Measurements from ENCODE around the gene NNMT.
A peak's percentile ranks its signal among the peaks of the same experiment; 100 is the strongest.

Gene NNMT

DNA sequence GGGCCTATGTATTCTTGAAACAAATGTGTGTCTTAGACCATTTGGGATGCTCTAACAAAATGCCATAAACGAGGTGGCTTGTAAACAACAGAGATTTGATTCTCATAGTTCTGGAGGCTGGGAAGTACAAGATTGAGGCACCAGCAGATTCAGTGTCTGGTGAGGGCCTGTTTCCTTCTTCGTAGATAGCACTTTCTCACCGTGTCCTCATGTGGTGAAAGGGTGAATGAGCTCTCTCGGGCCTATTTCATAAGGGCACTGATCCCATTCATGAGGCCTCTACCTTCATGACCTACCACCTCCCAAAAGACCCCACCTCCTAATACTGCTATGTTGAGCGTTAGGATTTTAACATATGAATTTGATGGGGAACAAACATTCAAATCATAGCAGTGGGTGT lies 6.4 kb upstream of the NNMT start:
- H3K27ac ChIP-seq = no peak overlapping the region
- no peaks in the 10 kb centered on the region for H3K36me3 ChIP-seq
- intact Hi-C loops (cut with DNase I; ENCODE audit: low total_unique reads) = no loop called here
- TF ChIP-seq, protein P1, sequence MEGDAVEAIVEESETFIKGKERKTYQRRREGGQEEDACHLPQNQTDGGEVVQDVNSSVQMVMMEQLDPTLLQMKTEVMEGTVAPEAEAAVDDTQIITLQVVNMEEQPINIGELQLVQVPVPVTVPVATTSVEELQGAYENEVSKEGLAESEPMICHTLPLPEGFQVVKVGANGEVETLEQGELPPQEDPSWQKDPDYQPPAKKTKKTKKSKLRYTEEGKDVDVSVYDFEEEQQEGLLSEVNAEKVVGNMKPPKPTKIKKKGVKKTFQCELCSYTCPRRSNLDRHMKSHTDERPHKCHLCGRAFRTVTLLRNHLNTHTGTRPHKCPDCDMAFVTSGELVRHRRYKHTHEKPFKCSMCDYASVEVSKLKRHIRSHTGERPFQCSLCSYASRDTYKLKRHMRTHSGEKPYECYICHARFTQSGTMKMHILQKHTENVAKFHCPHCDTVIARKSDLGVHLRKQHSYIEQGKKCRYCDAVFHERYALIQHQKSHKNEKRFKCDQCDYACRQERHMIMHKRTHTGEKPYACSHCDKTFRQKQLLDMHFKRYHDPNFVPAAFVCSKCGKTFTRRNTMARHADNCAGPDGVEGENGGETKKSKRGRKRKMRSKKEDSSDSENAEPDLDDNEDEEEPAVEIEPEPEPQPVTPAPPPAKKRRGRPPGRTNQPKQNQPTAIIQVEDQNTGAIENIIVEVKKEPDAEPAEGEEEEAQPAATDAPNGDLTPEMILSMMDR (IDR thresholded peaks at IDR 0.05) = no peak
- no peak overlapping the region for H3K4me3 ChIP-seq
- H3K4me1 ChIP-seq = peaks cover 0 to 62% (median 33%) of the 10 kb centered on the region in 4 donors
- no peaks in the 10 kb centered on the region for H3K9me3 ChIP-seq
- no peaks in the 10 kb centered on the region for H3K27me3 ChIP-seq
- DNase-seq = no peak

DNA sequence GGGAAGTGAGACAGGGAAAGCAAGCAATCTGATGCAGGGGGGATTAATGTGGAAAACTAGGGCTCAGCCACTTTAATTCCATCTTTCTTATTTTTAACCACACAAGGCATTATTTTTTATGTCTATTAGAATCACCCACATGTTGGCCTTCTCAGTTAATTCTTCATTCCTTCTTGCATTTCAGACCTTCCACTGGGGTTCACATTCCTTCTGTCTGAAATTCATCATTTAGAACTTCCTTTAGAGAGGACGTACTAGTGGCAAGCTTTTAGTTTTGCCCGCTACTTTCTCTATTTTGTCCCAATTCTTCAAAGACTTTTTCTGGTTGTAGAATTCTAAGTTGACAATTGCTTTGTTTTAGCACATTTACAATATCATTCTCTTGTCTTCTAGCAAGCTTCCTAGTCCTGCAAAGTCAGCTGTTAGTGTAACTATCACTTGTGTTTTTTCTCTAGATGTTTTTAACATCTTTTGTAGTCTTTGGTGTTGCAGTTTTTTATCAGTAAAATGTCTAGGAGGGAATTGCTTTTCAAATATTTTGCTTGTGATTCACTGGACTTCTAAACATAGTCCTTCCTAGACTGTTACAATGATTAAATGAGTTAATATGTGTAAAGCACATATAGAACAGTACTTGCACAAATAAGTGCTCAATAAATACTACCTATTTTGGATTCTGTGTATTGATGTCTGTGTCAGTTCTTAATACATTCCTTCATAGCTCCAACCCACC lies 5.5 kb upstream of the NNMT start:
- Histone ChIP-seq H3K9me3 (no peaks in the 10 kb centered on the region), H3K27me3 (no peaks in the 10 kb centered on the region), H3K4me1 (peaks cover 0 to 62% (median 37%) of the 10 kb centered on the region in 4 donors), H3K36me3 (no peaks in the 10 kb centered on the region), H3K4me3 (no peak overlapping the region), H3K27ac (peak overlapping the region; percentile 19 to 94)
- intact Hi-C loops (cut with DNase I; ENCODE audit: low total_unique reads) = no loop called here
- no peak for DNase-seq
- TF ChIP-seq, protein P1 (IDR thresholded peaks at IDR 0.05) = no peak

DNA sequence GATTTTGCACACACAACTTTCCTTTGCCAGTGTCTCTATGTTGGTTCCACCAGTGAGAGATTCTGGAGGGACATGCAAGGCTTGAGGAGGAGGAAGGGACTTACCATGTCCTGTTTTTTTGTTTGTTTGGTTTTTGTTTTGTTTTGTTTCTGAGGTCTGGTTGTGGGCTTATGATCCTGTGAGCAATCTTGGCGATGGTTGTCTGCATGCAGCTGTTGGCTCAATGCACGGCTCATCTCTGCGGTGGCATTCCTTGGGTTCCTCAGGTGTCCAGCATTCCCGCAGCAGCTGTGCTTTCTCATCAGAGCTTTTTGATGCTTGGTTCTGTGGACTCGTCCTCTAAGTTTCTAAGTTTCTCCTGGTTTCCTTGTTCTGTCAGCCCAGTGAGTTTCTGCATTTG lies 4.8 kb upstream of the NNMT start:
- no peaks in the 10 kb centered on the region for H3K27me3 ChIP-seq
- H3K36me3 ChIP-seq = no peaks in the 10 kb centered on the region
- peaks cover 0 to 64% (median 36%) of the 10 kb centered on the region in 4 donors for H3K4me1 ChIP-seq
- no peaks in the 10 kb centered on the region for H3K9me3 ChIP-seq
- TF ChIP-seq, protein P1 (IDR thresholded peaks at IDR 0.05) = no peak
- peak overlapping the region in 1 of 2 donors; percentile 1 for H3K4me3 ChIP-seq
- H3K27ac ChIP-seq = peak overlapping the region; percentile 92 to 94
- no peak for DNase-seq
- intact Hi-C loops (cut with DNase I; ENCODE audit: low total_unique reads) = no loop called here

DNA sequence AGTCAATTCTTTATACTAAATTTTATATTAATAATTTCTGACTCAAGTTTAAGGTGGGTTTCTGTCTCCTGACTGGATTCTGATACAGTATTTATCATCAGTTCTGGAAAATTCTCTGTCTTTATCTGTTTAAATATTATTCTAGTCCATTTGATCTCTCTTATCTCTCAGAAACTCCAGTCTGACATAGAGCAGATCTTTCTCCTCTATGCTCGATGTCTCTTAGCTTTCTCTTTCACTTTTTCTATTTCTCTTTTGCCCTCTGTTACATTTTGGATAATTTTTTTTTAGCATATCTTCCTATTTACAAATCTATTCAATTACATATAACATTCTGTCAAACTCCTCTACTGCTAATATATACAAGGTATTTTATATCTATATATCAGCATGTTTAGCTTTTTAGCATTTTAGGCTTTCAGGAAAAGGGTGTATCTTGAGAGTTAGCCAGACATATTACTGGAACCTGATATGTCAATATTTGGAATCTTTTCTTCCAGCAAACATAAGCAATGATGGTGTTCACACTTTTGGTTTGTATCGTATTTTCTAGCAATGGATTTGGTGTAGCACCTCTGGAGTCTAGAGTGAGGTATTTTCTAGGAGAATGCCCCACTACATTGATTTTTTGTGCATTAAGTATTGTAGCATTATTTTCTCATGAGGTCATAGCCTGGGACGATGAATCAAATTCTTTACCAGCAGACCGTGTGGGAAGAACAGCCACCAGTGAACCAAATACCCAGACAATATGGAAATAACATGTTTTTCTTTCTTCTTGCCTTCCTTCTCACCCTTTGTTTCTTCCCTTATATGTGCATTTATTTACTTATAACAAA lies 4.1 kb upstream of the NNMT start:
- H3K27ac ChIP-seq = peak overlapping the region; percentile 92 to 94
- H3K4me3 ChIP-seq = peak overlapping the region in 1 of 2 donors; percentile 1
- H3K4me1 ChIP-seq = peaks cover 0 to 64% (median 36%) of the 10 kb centered on the region in 4 donors
- intact Hi-C loops (cut with DNase I; ENCODE audit: low total_unique reads) = no loop called here
- DNase-seq = no peak
- no peaks in the 10 kb centered on the region for H3K27me3 ChIP-seq
- no peaks in the 10 kb centered on the region for H3K36me3 ChIP-seq
- no peaks in the 10 kb centered on the region for H3K9me3 ChIP-seq
- TF ChIP-seq, protein P1 (IDR thresholded peaks at IDR 0.05) = no peak

DNA sequence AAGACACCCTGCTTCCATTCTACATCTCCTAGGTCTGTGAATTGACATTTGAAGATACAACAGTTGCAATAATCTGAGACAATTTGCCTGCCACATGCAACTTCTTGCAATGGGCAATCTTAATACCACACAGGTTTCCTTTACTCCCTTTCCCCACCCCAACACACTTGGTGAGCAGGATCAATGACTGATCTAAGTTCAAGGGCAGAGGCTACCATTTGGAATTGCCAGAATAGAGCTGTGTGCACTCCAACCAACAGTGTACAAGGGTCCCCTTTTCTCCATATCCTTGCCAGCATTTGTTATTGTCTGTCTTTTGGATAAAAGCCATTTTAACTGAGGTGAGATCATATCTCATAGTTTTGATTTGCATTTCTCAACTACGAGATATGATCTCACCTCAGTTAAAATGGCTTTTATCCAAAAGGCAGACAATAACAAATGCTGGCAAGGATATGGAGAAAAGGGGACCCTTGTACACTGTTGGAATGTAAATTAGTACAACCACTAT lies 2.9 kb upstream of the NNMT start:
- no peak for DNase-seq
- Histone ChIP-seq H3K4me3 (no peak overlapping the region), H3K27ac (peak overlapping the region; percentile 92 to 94), H3K9me3 (no peaks in the 10 kb centered on the region), H3K27me3 (no peaks in the 10 kb centered on the region), H3K36me3 (peaks cover under 1 to 8% (median 7%) of the 10 kb centered on the region in 3 donors), H3K4me1 (peaks cover 0 to 73% (median 38%) of the 10 kb centered on the region in 4 donors)
- TF ChIP-seq, protein P1 (IDR thresholded peaks at IDR 0.05) = no peak
- intact Hi-C loops (cut with DNase I; ENCODE audit: low total_unique reads) = no loop called here
